ENCODE data around the gene MAFG. TPM values are rescaled to one million over a fixed set of nuclear protein-coding genes. Genes with fewer than 3 reads are reported as not detected.
"Not testable (repeated sequence)": the region's sequence is repeated elsewhere in the genome, so short reads cannot be mapped to it uniquely, and the experiment has no call there.

The MAFG gene
- polyA plus RNA-seq, 1 donor, result 12.1 TPM

- no peak for DNase-seq
Measured at GRCh38 chr17:81959362-81960129, 32.0 kb upstream of the MAFG start.

GRCh38 chr17:81958633-81959342, 31.3 kb upstream of the MAFG start:
- DNase-seq, result no peak

GRCh38 chr17:81957691-81958432, 30.3 kb upstream of the MAFG start:
- no peak for DNase-seq

GRCh38 chr17:81956607-81957589, 29.4 kb upstream of the MAFG start:
- no peak for DNase-seq

- no peak for DNase-seq
Measured at GRCh38 chr17:81955756-81956544, 28.4 kb upstream of the MAFG start.

GRCh38 chr17:81955058-81955681, 27.6 kb upstream of the MAFG start:
- no peak for DNase-seq

GRCh38 chr17:81954131-81955057, 26.9 kb upstream of the MAFG start:
- no peak for DNase-seq

- not testable (repeated sequence) for DNase-seq
Measured at GRCh38 chr17:81953443-81953842, 25.9 kb upstream of the MAFG start.

- no peak for DNase-seq
Measured at GRCh38 chr17:81952792-81953228, 25.3 kb upstream of the MAFG start.

- DNase-seq, result no peak
Measured at GRCh38 chr17:81951785-81952684, 24.5 kb upstream of the MAFG start.

GRCh38 chr17:81950501-81950900, 23.0 kb upstream of the MAFG start:
- DNase-seq, result no peak

- no peak for DNase-seq
Measured at GRCh38 chr17:81948635-81949378, 21.3 kb upstream of the MAFG start.

GRCh38 chr17:81947189-81947588, 19.7 kb upstream of the MAFG start, which contains the start of gene MYADML2:
Gene MYADML2, minus strand, starts transcription at chr17:81947233. Its CDS starts 5,492 bp downstream, at chr17:81941741.
- no peak for DNase-seq

GRCh38 chr17:81944858-81945257, 17.3 kb upstream of the MAFG start:
- DNase-seq, result no peak

- no peak for DNase-seq
Measured at GRCh38 chr17:81942167-81942553, 14.6 kb upstream of the MAFG start.

GRCh38 chr17:81941484-81942166, 14.1 kb upstream of the MAFG start:
- DNase-seq, result no peak

Measured in left kidney (tissue), 2 donors.